AG04450 (cell line): ENCODE data around the gene PDK2. TPM values are rescaled to one million over a fixed set of nuclear protein-coding genes. Genes with fewer than 3 reads are reported as not detected.

Experiments
- CTCF ChIA-PET: fragments of 300-600, 350-600 bp; formaldehyde crosslinking; extraction: SDS; loops from one replicate; lab custom pipeline; 2022; ENCODE audit warnings: antibody characterized with exemption, inconsistent platforms; lab: Charles Lee
- POLR2A ChIA-PET: fragments of 350-600 bp; formaldehyde crosslinking; extraction: SDS; loops from one replicate; lab custom pipeline; 2021; ENCODE audit warnings: antibody characterized with exemption, inconsistent platforms; lab: Yijun Ruan, JAX
- DNase-seq: peaks from one replicate; pipeline ENCODE4 v3.0.0-alpha.2; 2011; ENCODE audit warnings: low read depth, low spot score
- H3K27ac ChIP-seq: one replicate; pipeline ENCODE4 v1.5.1; 2012; ENCODE audit warnings: low read depth, low read length, control low read depth
- H3K27me3 ChIP-seq: one replicate; pipeline ENCODE4 v1.6.0; 2012; ENCODE audit warnings: low read length; ENCODE audit not compliant: control insufficient read depth, insufficient read depth
- H3K4me3 ChIP-seq: 2 replicates; pipeline ENCODE4 v1.5.1; 2011; ENCODE audit warnings: mild to moderate bottlenecking, low read depth, low read length, control low read depth
- H3K9me3 ChIP-seq: 2 replicates; pipeline ENCODE4 v1.5.1; 2012; ENCODE audit warnings: low read length; ENCODE audit not compliant: control insufficient read depth, insufficient read depth
- CTCF ChIP-seq: IDR thresholded peaks from 2 replicates; pipeline ENCODE4 v1.5.1; 2011; ENCODE audit warnings: low read depth, low read length, control low read depth, inconsistent platforms
- polyA plus RNA-seq: library from polyadenylated mRNA; depleted of rRNA; stranded (reverse); fragments of >200 nt; gene quantifications from 2 replicates; pipeline ENCODE4 v1.2.3, GENCODE V29; 2011

PDK2 gene
- polyA plus RNA-seq, 1 experiment = 62.4 TPM

- H3K27ac ChIP-seq = no peak overlapping the region
- H3K4me3 ChIP-seq = no peak overlapping the region
- H3K27me3 ChIP-seq = peaks cover 3% of the 10 kb centered on the region
- ChIA-PET POLR2A (no interaction called here), CTCF (interaction anchor here (0.7 to 2.1 kb wide), 8 partner anchors 11 to 178 kb away, joined by 3 to 13 read pairs (median 4); no protein-coding TSS in a partner anchor)
- DNase-seq = no peak
- H3K9me3 ChIP-seq = no peaks in the 10 kb centered on the region; the same call in 1 of the 2 replicates
- TF ChIP-seq CTCF = no peak
Measured at GRCh38 chr17:50115756-50116155, 20.6 kb downstream of the PDK2 start.

GRCh38 chr17:50117202-50118051 is 22.3 kb downstream of the PDK2 start:
- peak; percentile 58 for TF ChIP-seq CTCF
- no peak overlapping the region for H3K4me3 ChIP-seq
- peaks cover 3% of the 10 kb centered on the region for H3K27me3 ChIP-seq
- CTCF ChIA-PET = interaction anchor here (0.6 to 3.3 kb wide), 11 partner anchors 9 to 247 kb away, joined by 3 to 19 read pairs (median 3); no protein-coding TSS in a partner anchor
- POLR2A ChIA-PET = interaction anchor here (1.2 kb wide), 1 partner anchor 10 kb away, joined by 3 read pairs; no protein-coding TSS in a partner anchor
- DNase-seq = no peak
- no peak overlapping the region for H3K27ac ChIP-seq
- H3K9me3 ChIP-seq = no peaks in the 10 kb centered on the region; the same call in 1 of the 2 replicates

- Histone ChIP-seq H3K4me3 (no peak overlapping the region), H3K27ac (no peak overlapping the region), H3K9me3 (no peaks in the 10 kb centered on the region; the same call in 1 of the 2 replicates), H3K27me3 (peaks cover 3% of the 10 kb centered on the region)
- CTCF ChIA-PET = interaction anchor here (0.9 to 3.3 kb wide), 8 partner anchors 21 to 243 kb away, joined by 3 to 19 read pairs (median 7); partner anchors contain the start of gene PDK2
- POLR2A ChIA-PET = interaction anchor here (0.5 kb wide), 1 partner anchor 250 kb away, joined by 3 read pairs; no protein-coding TSS in a partner anchor
- TF ChIP-seq CTCF = no peak
- DNase-seq = no peak
Measured at GRCh38 chr17:50118076-50118827, 23.1 kb downstream of the PDK2 start.

GRCh38 chr17:50118828-50119218 is 23.7 kb downstream of the PDK2 start:
- DNase-seq = no peak
- ChIA-PET POLR2A (interaction anchor here (0.5 kb wide), 1 partner anchor 251 kb away, joined by 3 read pairs; no protein-coding TSS in a partner anchor), CTCF (interaction anchor here (1.4 to 3.3 kb wide), 3 partner anchors 24 to 179 kb away, joined by 9 to 19 read pairs (median 11); partner anchors contain the start of gene PDK2)
- H3K27me3 ChIP-seq = peaks cover 3% of the 10 kb centered on the region
- no peaks in the 10 kb centered on the region; the same call in 1 of the 2 replicates for H3K9me3 ChIP-seq
- no peak overlapping the region for H3K27ac ChIP-seq
- no peak overlapping the region for H3K4me3 ChIP-seq
- no peak for TF ChIP-seq CTCF
